IMR-90 (cell line): ENCODE measurements around the gene CD180.

Source experiments
- BHLHE40 ChIP-seq: fragments of 150-350 bp; IDR thresholded peaks from 2 replicates; pipeline ENCODE4 v1.6.1; 2016; ENCODE audit warnings: mild to moderate bottlenecking, low read depth, low read length
- CEBPB ChIP-seq: IDR thresholded peaks from 2 replicates; pipeline ENCODE4 v1.6.1; 2012; ENCODE audit warnings: low read depth, low read length, improper control_type of control experiment
- FOS ChIP-seq: fragments of 150-350 bp; IDR thresholded peaks from 2 replicates; pipeline ENCODE4 v1.6.1; 2016; ENCODE audit warnings: low read depth, low read length
- MAFK ChIP-seq: IDR thresholded peaks from 2 replicates; pipeline ENCODE4 v1.6.1; 2012; ENCODE audit warnings: low read depth, low read length, improper control_type of control experiment
- MAZ ChIP-seq: IDR thresholded peaks from 2 replicates; pipeline ENCODE4 v1.6.1; 2012; ENCODE audit warnings: low read depth, mild to moderate bottlenecking, low read length, improper control_type of control experiment, moderate library complexity, borderline replicate concordance
- MXI1 ChIP-seq: IDR thresholded peaks from 2 replicates; pipeline ENCODE4 v1.6.1; 2012; ENCODE audit warnings: low read depth, mild to moderate bottlenecking, low read length, moderate library complexity, borderline replicate concordance
- POLR2A ChIP-seq: IDR thresholded peaks from 2 replicates; pipeline ENCODE4 v1.6.1; 2012; ENCODE audit warnings: mild to moderate bottlenecking, low read depth, low read length
- RAD21 ChIP-seq: IDR thresholded peaks from 2 replicates; pipeline ENCODE4 v1.6.1; 2012; ENCODE audit warnings: low read length, improper control_type of control experiment
- RFX5 ChIP-seq: IDR thresholded peaks from 2 replicates; pipeline ENCODE4 v1.8.0; 2012; ENCODE audit warnings: low read depth, mild to moderate bottlenecking, low read length, moderate library complexity
- SMC3 ChIP-seq: fragments of 150-350 bp; IDR thresholded peaks from 2 replicates; pipeline ENCODE4 v1.6.1; 2016; ENCODE audit warnings: low read depth, mild to moderate bottlenecking, antibody characterized with exemption, low read length, moderate library complexity
- USF2 ChIP-seq: fragments of 150-350 bp; IDR thresholded peaks from 2 replicates; pipeline ENCODE4 v1.6.1; 2017; ENCODE audit warnings: mild to moderate bottlenecking, antibody characterized with exemption, low read length, low read depth
- TF ChIP-seq, protein P1 (sequence below): conservative IDR thresholded peaks from 2 replicates; pipeline ENCODE4 v1.5.1; 2012; ENCODE audit warnings: mild to moderate bottlenecking, low read depth, low read length, improper control_type of control experiment
- TF ChIP-seq, protein P2 (sequence below): fragments of 150-350 bp; IDR thresholded peaks from 2 replicates; pipeline ENCODE4 v1.6.1; 2016; ENCODE audit warnings: low read depth, mild to moderate bottlenecking, low read length, moderate library complexity, borderline replicate concordance

DNA sequence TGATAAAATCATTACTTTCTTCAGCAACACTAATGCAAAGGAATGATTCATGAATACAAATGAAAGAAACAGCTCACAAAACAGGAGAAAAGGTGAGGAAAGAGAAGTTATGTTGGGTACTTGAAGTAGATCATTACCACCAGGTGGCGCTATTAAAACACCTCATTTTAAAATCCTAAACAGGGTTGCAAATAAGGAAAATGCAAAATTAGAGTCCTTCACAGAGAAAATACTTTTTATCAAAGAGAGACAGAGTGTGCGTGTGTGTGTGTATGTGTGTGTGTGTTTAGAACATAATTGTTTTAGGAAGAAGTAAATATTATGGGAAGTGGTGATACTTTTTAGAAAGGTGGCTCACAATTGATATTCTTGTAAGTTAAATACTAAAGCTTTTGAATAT lies 49.5 kb upstream of the CD180 start:
- TF ChIP-seq, protein P1, sequence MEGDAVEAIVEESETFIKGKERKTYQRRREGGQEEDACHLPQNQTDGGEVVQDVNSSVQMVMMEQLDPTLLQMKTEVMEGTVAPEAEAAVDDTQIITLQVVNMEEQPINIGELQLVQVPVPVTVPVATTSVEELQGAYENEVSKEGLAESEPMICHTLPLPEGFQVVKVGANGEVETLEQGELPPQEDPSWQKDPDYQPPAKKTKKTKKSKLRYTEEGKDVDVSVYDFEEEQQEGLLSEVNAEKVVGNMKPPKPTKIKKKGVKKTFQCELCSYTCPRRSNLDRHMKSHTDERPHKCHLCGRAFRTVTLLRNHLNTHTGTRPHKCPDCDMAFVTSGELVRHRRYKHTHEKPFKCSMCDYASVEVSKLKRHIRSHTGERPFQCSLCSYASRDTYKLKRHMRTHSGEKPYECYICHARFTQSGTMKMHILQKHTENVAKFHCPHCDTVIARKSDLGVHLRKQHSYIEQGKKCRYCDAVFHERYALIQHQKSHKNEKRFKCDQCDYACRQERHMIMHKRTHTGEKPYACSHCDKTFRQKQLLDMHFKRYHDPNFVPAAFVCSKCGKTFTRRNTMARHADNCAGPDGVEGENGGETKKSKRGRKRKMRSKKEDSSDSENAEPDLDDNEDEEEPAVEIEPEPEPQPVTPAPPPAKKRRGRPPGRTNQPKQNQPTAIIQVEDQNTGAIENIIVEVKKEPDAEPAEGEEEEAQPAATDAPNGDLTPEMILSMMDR, result peak; percentile 72
- TF ChIP-seq POLR2A (no peak), RAD21 (peak; percentile 81), USF2 (no peak), CEBPB (no peak), RFX5 (no peak), MAZ (no peak), MAFK (no peak), MXI1 (no peak), SMC3 (peak; percentile 86), BHLHE40 (no peak), FOS (no peak)
- TF ChIP-seq, protein P2, sequence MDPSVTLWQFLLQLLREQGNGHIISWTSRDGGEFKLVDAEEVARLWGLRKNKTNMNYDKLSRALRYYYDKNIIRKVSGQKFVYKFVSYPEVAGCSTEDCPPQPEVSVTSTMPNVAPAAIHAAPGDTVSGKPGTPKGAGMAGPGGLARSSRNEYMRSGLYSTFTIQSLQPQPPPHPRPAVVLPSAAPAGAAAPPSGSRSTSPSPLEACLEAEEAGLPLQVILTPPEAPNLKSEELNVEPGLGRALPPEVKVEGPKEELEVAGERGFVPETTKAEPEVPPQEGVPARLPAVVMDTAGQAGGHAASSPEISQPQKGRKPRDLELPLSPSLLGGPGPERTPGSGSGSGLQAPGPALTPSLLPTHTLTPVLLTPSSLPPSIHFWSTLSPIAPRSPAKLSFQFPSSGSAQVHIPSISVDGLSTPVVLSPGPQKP, result no peak
